Measurements from ENCODE around the gene AP1M1.

DNA sequence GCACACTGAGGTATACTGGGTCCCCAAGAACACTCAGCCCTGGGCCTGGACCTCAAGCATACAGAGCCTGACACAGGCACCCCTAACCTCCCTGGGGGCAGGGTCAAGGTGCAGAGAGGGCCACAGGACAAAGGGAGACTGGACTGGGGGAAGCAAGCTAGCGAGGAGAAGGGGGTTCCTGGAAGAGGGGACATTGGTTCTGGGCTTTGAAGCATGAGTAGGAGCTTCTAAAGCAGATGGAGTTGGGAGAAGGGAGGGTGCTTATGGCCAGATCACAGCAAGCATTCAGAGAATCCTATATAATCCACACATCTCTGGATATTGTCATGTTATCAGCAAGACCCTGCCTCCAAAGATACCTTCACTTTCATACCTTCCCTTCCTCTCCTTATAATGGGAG lies 27.6 kb upstream of the AP1M1 start:
- TF ChIP-seq, protein P1, sequence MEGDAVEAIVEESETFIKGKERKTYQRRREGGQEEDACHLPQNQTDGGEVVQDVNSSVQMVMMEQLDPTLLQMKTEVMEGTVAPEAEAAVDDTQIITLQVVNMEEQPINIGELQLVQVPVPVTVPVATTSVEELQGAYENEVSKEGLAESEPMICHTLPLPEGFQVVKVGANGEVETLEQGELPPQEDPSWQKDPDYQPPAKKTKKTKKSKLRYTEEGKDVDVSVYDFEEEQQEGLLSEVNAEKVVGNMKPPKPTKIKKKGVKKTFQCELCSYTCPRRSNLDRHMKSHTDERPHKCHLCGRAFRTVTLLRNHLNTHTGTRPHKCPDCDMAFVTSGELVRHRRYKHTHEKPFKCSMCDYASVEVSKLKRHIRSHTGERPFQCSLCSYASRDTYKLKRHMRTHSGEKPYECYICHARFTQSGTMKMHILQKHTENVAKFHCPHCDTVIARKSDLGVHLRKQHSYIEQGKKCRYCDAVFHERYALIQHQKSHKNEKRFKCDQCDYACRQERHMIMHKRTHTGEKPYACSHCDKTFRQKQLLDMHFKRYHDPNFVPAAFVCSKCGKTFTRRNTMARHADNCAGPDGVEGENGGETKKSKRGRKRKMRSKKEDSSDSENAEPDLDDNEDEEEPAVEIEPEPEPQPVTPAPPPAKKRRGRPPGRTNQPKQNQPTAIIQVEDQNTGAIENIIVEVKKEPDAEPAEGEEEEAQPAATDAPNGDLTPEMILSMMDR (IDR thresholded peaks at IDR 0.05): no peak
- no peak for TF ChIP-seq REST (IDR thresholded peaks at IDR 0.05; ENCODE audit: insufficient read depth in 1 of 2, low read depth in 2 of 2, low read length in 1 of 2)

Measured in Panc1 (cell line).